ENCODE results near the gene ESR1. TPM values are rescaled to one million over a fixed set of nuclear protein-coding genes. Genes with fewer than 3 reads are reported as not detected.

The ESR1 gene
- total and polyA plus RNA-seq, 2 donors from 2014 or later: 1.1 to 5.2 TPM

- no peak for TF ChIP-seq CTCF (IDR thresholded peaks at IDR 0.05; ENCODE audit: borderline replicate concordance, extremely low read depth, insufficient read depth)
- no peaks in the 10 kb centered on the region for H3K4me1 ChIP-seq (ENCODE audit: control insufficient read depth in 2 of 3, insufficient read depth in 2 of 3, low read depth in 1 of 3, low read length in 3 of 3)
- H3K9ac ChIP-seq (ENCODE audit: low read length in 3 of 3): no peak overlapping the region
- intact Hi-C loops (cut with DNase I): loop anchor here (10.0 kb wide), 2 partner anchors 365 to 435 kb away; no protein-coding TSS in a partner anchor
- peak overlapping the region; percentile 16 to 83 for H3K27ac ChIP-seq (ENCODE audit: low read depth in 2 of 2, low read length in 2 of 2)
- no peaks in the 10 kb centered on the region for H3K27me3 ChIP-seq (ENCODE audit: control insufficient read depth, insufficient read depth, low read length)
- H3K4me3 ChIP-seq (ENCODE audit: low read length in 3 of 3): peak overlapping the region in 1 of 3 donors; percentile 2
- FAIRE-seq: no peak
- H3K9me3 ChIP-seq (ENCODE audit: control insufficient read depth in 2 of 3, insufficient read depth in 1 of 3, low read length in 3 of 3): no peaks in the 10 kb centered on the region
- peaks cover 4 to 51% (median 42%) of the 10 kb centered on the region in 3 donors for H3K36me3 ChIP-seq (ENCODE audit: control insufficient read depth in 2 of 3, insufficient read depth in 3 of 3, low read length in 3 of 3)
- DNase-seq: peak in 2 of 5 donors; percentile 67 to 77
Measured at GRCh38 chr6:152129691-152130151, 322.2 kb downstream of the ESR1 start.

- Histone ChIP-seq H3K36me3 (ENCODE audit: control insufficient read depth in 2 of 3, insufficient read depth in 3 of 3, low read length in 3 of 3) (peaks cover 4 to 58% (median 49%) of the 10 kb centered on the region in 3 donors), H3K9ac (ENCODE audit: low read length in 3 of 3) (no peak overlapping the region), H3K9me3 (ENCODE audit: control insufficient read depth in 2 of 3, insufficient read depth in 1 of 3, low read length in 3 of 3) (no peaks in the 10 kb centered on the region), H3K27me3 (ENCODE audit: control insufficient read depth, insufficient read depth, low read length) (no peaks in the 10 kb centered on the region), H3K4me1 (ENCODE audit: control insufficient read depth in 2 of 3, insufficient read depth in 2 of 3, low read depth in 1 of 3, low read length in 3 of 3) (no peaks in the 10 kb centered on the region), H3K27ac (ENCODE audit: low read depth in 2 of 2, low read length in 2 of 2) (peak overlapping the region in 1 of 2 donors; percentile 83), H3K4me3 (ENCODE audit: low read length in 3 of 3) (peak overlapping the region in 1 of 3 donors; percentile 2)
- FAIRE-seq (no peak), DNase-seq (no peak)
- TF ChIP-seq CTCF (IDR thresholded peaks at IDR 0.05; ENCODE audit: borderline replicate concordance, extremely low read depth, insufficient read depth): no peak
- intact Hi-C loops (cut with DNase I): no loop called here
Measured at GRCh38 chr6:152130441-152130840, 323.0 kb downstream of the ESR1 start.

- H3K9me3 ChIP-seq (ENCODE audit: control insufficient read depth in 2 of 3, insufficient read depth in 1 of 3, low read length in 3 of 3): no peaks in the 10 kb centered on the region
- no peak overlapping the region for H3K9ac ChIP-seq (ENCODE audit: low read length in 3 of 3)
- FAIRE-seq (no peak), DNase-seq (no peak)
- no peak overlapping the region for H3K4me3 ChIP-seq (ENCODE audit: low read length in 3 of 3)
- intact Hi-C loops (cut with DNase I): no loop called here
- peaks cover 10 to 84% (median 55%) of the 10 kb centered on the region in 3 donors for H3K36me3 ChIP-seq (ENCODE audit: control insufficient read depth in 2 of 3, insufficient read depth in 3 of 3, low read length in 3 of 3)
- no peaks in the 10 kb centered on the region for H3K4me1 ChIP-seq (ENCODE audit: control insufficient read depth in 2 of 3, insufficient read depth in 2 of 3, low read depth in 1 of 3, low read length in 3 of 3)
- no peak overlapping the region for H3K27ac ChIP-seq (ENCODE audit: low read depth in 2 of 2, low read length in 2 of 2)
- no peak for TF ChIP-seq CTCF (IDR thresholded peaks at IDR 0.05; ENCODE audit: borderline replicate concordance, extremely low read depth, insufficient read depth)
- H3K27me3 ChIP-seq (ENCODE audit: control insufficient read depth, insufficient read depth, low read length): no peaks in the 10 kb centered on the region
Measured at GRCh38 chr6:152135755-152136448, 328.4 kb downstream of the ESR1 start.

All from kidney (tissue), 14 donors.